Gastroesophageal sphincter (tissue), 3 donors: Measurements from ENCODE around the gene PTPRS.

ENCODE experiments used
- POLR2A ChIP-seq, 2 donors: fragments of 450-650 bp; IDR thresholded peaks; one replicate each; pipeline ENCODE4 v1.6.1; 2017; ENCODE audit warnings: antibody characterized with exemption in 2 of 2, mild to moderate bottlenecking in 2 of 2, moderate library complexity in 1 of 2
- TF ChIP-seq, protein P1 (sequence below), 4 experiments: fragments of 200-600 bp in 2 of 4; fragments of 450-650 bp in 2 of 4; sonication (generic) in 1 of 4; IDR thresholded peaks; one replicate each; pipeline ENCODE4 v1.5.1; 2017 to 2019; ENCODE audit warnings: antibody characterized with exemption in 4 of 4, mild to moderate bottlenecking in 2 of 4, moderate library complexity in 2 of 4

DNA sequence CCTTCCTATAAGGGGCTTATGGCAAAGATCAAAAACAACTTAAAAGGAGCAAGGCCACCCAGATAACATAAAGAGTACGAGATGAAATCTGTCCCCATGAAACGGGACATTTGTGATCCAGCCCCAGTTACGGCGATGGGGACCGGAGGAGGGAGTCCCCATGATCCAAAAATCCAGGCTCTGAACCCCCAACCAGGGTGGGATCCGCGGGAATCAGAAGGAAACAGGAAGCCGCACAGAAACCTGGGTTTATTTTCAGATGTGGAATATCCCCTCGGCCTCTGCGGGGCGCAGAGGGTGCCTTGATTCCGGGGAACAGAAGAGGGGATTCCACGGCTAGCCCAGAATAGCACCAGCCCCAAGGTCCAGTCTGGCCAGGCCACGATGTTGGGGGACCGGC is 5.0 kb downstream of the PTPRS start:
- TF ChIP-seq, protein P1, sequence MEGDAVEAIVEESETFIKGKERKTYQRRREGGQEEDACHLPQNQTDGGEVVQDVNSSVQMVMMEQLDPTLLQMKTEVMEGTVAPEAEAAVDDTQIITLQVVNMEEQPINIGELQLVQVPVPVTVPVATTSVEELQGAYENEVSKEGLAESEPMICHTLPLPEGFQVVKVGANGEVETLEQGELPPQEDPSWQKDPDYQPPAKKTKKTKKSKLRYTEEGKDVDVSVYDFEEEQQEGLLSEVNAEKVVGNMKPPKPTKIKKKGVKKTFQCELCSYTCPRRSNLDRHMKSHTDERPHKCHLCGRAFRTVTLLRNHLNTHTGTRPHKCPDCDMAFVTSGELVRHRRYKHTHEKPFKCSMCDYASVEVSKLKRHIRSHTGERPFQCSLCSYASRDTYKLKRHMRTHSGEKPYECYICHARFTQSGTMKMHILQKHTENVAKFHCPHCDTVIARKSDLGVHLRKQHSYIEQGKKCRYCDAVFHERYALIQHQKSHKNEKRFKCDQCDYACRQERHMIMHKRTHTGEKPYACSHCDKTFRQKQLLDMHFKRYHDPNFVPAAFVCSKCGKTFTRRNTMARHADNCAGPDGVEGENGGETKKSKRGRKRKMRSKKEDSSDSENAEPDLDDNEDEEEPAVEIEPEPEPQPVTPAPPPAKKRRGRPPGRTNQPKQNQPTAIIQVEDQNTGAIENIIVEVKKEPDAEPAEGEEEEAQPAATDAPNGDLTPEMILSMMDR (IDR thresholded peaks at IDR 0.05), result no peak
- TF ChIP-seq POLR2A (IDR thresholded peaks at IDR 0.05), result no peak
